Liver (tissue), 9 donors: ENCODE data around the gene GPR176. TPM values are rescaled to one million over a fixed set of nuclear protein-coding genes. Genes with fewer than 3 reads are reported as not detected.

Experiments used
- DNase-seq: peaks from one replicate; pipeline ENCODE4 v3.0.0-alpha.2; 2017; ENCODE audit warnings: low spot score
- H3K27ac ChIP-seq, 2 donors: one replicate each; pipeline ENCODE4 v1.7.0; 2013; ENCODE audit warnings: inconsistent platforms in 2 of 2, low read length in 2 of 2, control low read depth in 1 of 2, low read depth in 1 of 2, mild to moderate bottlenecking in 1 of 2
- H3K27me3 ChIP-seq, 4 donors: one replicate each; pipeline versions ENCODE4 v1.6.1 to v1.7.0; 2013; ENCODE audit warnings: low read length in 3 of 4, inconsistent platforms in 1 of 4, mild to moderate bottlenecking in 1 of 4, moderate library complexity in 1 of 4; ENCODE audit not compliant: control insufficient read depth in 4 of 4, insufficient read depth in 4 of 4
- H3K36me3 ChIP-seq, 4 donors: one replicate each; pipeline versions ENCODE4 v1.6.1 to v1.7.0; 2013; ENCODE audit warnings: low read length in 3 of 4, mild to moderate bottlenecking in 3 of 4, low read depth in 1 of 4, moderate library complexity in 1 of 4; ENCODE audit not compliant: control insufficient read depth in 4 of 4, insufficient read depth in 3 of 4
- H3K4me1 ChIP-seq, 4 donors: one replicate each; pipeline versions ENCODE4 v1.6.1 to v1.7.0; 2013; ENCODE audit warnings: low read length in 3 of 4, mild to moderate bottlenecking in 3 of 4, moderate library complexity in 1 of 4; ENCODE audit not compliant: control insufficient read depth in 4 of 4, insufficient read depth in 4 of 4
- H3K4me3 ChIP-seq, 3 donors: one replicate each; pipeline versions ENCODE4 v1.6.1 to v1.7.0; 2013; ENCODE audit warnings: low read length in 3 of 3, control low read depth in 1 of 3, low read depth in 1 of 3, mild to moderate bottlenecking in 1 of 3
- H3K9ac ChIP-seq, 2 donors: one replicate each; pipeline ENCODE4 v1.7.0; 2013; ENCODE audit warnings: low read length in 2 of 2, mild to moderate bottlenecking in 2 of 2, moderate library complexity in 2 of 2, control low read depth in 1 of 2, low read depth in 1 of 2
- H3K9me3 ChIP-seq, 4 donors: one replicate each; pipeline versions ENCODE4 v1.6.1 to v1.7.0; 2013; ENCODE audit warnings: low read length in 3 of 4; ENCODE audit not compliant: control insufficient read depth in 4 of 4
- ATF3 ChIP-seq: IDR thresholded peaks from 2 replicates; pipeline ENCODE4 v1.6.1; 2016; ENCODE audit warnings: antibody characterized with exemption
- CTCF ChIP-seq: fragments of 150-350 bp; IDR thresholded peaks from 2 replicates; pipeline ENCODE4 v1.5.1; 2017; ENCODE audit warnings: improper control_type of control experiment, low read depth, low read length; ENCODE audit not compliant: missing input control
- EGR1 ChIP-seq, 2 donors: IDR thresholded peaks; 2 replicates each; pipeline ENCODE4 v1.6.1; 2016 to 2018; ENCODE audit warnings: antibody characterized with exemption in 2 of 2, low read depth in 2 of 2
- FOXA1 ChIP-seq: IDR thresholded peaks from 2 replicates; pipeline ENCODE4 v1.6.1; 2016; ENCODE audit warnings: antibody characterized with exemption
- FOXA2 ChIP-seq: IDR thresholded peaks from 2 replicates; pipeline ENCODE4 v1.6.1; 2016; ENCODE audit warnings: antibody characterized with exemption
- GABPA ChIP-seq, 2 donors: IDR thresholded peaks in 1 of 2; conservative IDR thresholded peaks in 1 of 2; 2 replicates each; pipeline ENCODE4 v1.6.1; 2016; ENCODE audit warnings: antibody characterized with exemption in 2 of 2, mild to moderate bottlenecking in 1 of 2, moderate library complexity in 1 of 2
- HNF4A ChIP-seq, 2 donors: conservative IDR thresholded peaks; 2 replicates each; pipeline ENCODE4 v1.6.1; 2016; ENCODE audit warnings: antibody characterized with exemption in 2 of 2, mild to moderate bottlenecking in 2 of 2
- HNF4G ChIP-seq: IDR thresholded peaks from 2 replicates; pipeline ENCODE4 v1.6.1; 2016; ENCODE audit warnings: antibody characterized with exemption
- JUND ChIP-seq, 2 donors: IDR thresholded peaks; 2 replicates each; pipeline ENCODE4 v1.6.1; 2016; ENCODE audit warnings: antibody characterized with exemption in 2 of 2
- MAX ChIP-seq: IDR thresholded peaks from 2 replicates; pipeline ENCODE4 v1.6.1; 2016; ENCODE audit warnings: antibody characterized with exemption
- NR2F2 ChIP-seq: IDR thresholded peaks from 2 replicates; pipeline ENCODE4 v1.6.1; 2016; ENCODE audit warnings: antibody characterized with exemption
- RAD21 ChIP-seq, 2 donors: IDR thresholded peaks; 2 replicates each; pipeline ENCODE4 v1.6.1; 2016; ENCODE audit warnings: antibody characterized with exemption in 2 of 2, mild to moderate bottlenecking in 2 of 2
- RXRA ChIP-seq, 2 donors: IDR thresholded peaks; 2 replicates each; pipeline ENCODE4 v1.6.1; 2017 to 2018; ENCODE audit warnings: antibody characterized with exemption in 2 of 2, mild to moderate bottlenecking in 1 of 2
- SP1 ChIP-seq: IDR thresholded peaks from 2 replicates; pipeline ENCODE4 v1.6.1; 2018; ENCODE audit warnings: antibody characterized with exemption, mild to moderate bottlenecking
- TAF1 ChIP-seq: conservative IDR thresholded peaks from 2 replicates; pipeline ENCODE4 v1.6.1; 2016; ENCODE audit warnings: antibody characterized with exemption, mild to moderate bottlenecking
- YY1 ChIP-seq: IDR thresholded peaks from 2 replicates; pipeline ENCODE4 v1.6.1; 2016; ENCODE audit warnings: antibody characterized with exemption, mild to moderate bottlenecking
- ZBTB33 ChIP-seq: IDR thresholded peaks from 2 replicates; pipeline ENCODE4 v1.6.1; 2016; ENCODE audit warnings: antibody characterized with exemption
- polyA plus RNA-seq, 2 donors: library from polyadenylated mRNA; stranded (reverse) in 1 of 2; unstranded in 1 of 2; fragments of 200-250 nt in 1 of 2; fragments of >200 nt in 1 of 2; fragmentation: Nextera tagmentation in 1 of 2; extraction: Ambion mirVana in 1 of 2; gene quantifications; one replicate each; pipeline versions ENCODE4 v1.2.1 to v1.2.3, GENCODE V29; 2013 to 2015
- total RNA-seq, 2 donors: library from RNA; depleted of rRNA; stranded (reverse); fragments of >200 nt; gene quantifications; one replicate each; pipeline ENCODE4 v1.2.3, GENCODE V29; 2014
- TF ChIP-seq, protein P1 (sequence below): IDR thresholded peaks from 2 replicates; pipeline ENCODE4 v1.6.1; 2016; ENCODE audit warnings: antibody characterized with exemption, mild to moderate bottlenecking
- donor health status: healthy.
- donor health status: healthy.
- donor health status: healthy.
- donor health status: healthy.
- donor health status: healthy.

Gene GPR176
- total and polyA plus RNA-seq, 4 donors: 0.44 to 1.7 (median 1.4) TPM

DNA sequence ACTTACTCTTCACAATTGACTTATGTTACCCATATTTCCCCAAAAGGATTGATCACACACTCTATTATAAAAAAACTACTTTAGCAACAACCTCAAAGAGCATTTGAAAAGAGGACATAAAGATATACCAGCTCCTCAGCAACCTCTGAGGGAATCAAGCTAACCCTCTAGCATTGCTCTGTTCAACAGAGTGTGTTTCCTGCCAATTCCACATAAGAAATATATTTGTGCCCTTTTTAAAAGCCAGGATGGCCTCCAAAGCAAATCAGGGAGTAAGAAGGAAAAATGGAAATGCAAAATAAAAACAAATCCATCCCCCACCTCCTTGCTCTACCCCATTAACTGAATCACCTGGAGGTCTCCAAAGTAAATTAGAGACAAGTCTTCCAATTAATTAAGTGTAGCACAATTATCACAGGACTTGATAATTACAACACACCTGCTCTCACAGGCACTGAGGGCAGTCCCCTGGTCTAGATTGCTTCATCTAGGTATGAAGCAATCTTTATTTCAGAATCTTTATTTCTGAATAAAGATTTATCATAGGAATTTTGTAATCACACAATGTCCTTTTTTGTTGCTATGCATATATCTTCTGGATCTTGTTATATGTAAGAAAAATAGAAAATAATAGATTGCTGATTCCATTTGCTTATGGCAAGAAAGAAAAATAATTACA, 34.8 kb downstream of the GPR176 start (continued):
- TF ChIP-seq SP1 (no peak), HNF4G (no peak), NR2F2 (no peak)

DNA sequence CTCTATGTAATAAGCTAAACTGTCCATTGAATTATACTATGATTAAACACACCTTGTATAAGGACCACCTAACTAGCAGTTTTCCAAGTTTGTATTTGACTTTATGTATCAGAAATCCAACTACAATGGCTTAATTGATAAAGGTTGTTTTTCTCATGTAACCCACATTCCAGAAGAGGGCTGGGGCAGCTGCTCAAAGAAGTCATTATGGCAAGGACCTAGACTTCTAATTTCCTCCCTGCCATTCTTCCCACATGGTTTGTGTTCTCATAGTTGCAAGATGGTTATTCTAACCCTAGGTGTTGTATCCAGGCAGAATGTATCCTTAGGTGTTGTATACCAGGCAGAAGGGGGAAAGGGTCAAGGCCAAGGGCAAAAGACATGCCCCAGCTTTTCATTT, 35.7 kb downstream of the GPR176 start:
- H3K36me3 ChIP-seq: no peaks in the 10 kb centered on the region
- no peak overlapping the region for H3K4me3 ChIP-seq
- peaks cover 0 to 19% (median 16%) of the 10 kb centered on the region in 4 donors for H3K4me1 ChIP-seq
- no peaks in the 10 kb centered on the region for H3K27me3 ChIP-seq
- H3K27ac ChIP-seq: no peak overlapping the region
- TF ChIP-seq YY1: no peak
- no peak for TF ChIP-seq TAF1
- TF ChIP-seq NR2F2: no peak
- TF ChIP-seq, protein P1, sequence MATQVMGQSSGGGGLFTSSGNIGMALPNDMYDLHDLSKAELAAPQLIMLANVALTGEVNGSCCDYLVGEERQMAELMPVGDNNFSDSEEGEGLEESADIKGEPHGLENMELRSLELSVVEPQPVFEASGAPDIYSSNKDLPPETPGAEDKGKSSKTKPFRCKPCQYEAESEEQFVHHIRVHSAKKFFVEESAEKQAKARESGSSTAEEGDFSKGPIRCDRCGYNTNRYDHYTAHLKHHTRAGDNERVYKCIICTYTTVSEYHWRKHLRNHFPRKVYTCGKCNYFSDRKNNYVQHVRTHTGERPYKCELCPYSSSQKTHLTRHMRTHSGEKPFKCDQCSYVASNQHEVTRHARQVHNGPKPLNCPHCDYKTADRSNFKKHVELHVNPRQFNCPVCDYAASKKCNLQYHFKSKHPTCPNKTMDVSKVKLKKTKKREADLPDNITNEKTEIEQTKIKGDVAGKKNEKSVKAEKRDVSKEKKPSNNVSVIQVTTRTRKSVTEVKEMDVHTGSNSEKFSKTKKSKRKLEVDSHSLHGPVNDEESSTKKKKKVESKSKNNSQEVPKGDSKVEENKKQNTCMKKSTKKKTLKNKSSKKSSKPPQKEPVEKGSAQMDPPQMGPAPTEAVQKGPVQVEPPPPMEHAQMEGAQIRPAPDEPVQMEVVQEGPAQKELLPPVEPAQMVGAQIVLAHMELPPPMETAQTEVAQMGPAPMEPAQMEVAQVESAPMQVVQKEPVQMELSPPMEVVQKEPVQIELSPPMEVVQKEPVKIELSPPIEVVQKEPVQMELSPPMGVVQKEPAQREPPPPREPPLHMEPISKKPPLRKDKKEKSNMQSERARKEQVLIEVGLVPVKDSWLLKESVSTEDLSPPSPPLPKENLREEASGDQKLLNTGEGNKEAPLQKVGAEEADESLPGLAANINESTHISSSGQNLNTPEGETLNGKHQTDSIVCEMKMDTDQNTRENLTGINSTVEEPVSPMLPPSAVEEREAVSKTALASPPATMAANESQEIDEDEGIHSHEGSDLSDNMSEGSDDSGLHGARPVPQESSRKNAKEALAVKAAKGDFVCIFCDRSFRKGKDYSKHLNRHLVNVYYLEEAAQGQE: no peak
- TF ChIP-seq RXRA (IDR thresholded peaks at IDR 0.05): no peak
- TF ChIP-seq JUND (IDR thresholded peaks at IDR 0.05): no peak
- TF ChIP-seq FOXA2: no peak
- TF ChIP-seq RAD21 (IDR thresholded peaks at IDR 0.05): no peak
- TF ChIP-seq CTCF: no peak
- TF ChIP-seq EGR1 (IDR thresholded peaks at IDR 0.05; ENCODE audit: low read depth in 2 of 2): no peak
- no peak for TF ChIP-seq HNF4A (conservative IDR thresholded peaks at IDR 0.05)
- no peak for TF ChIP-seq ZBTB33
- no peak for TF ChIP-seq GABPA (IDR thresholded peaks at IDR 0.05 in 1 of 2, conservative IDR thresholded peaks at IDR 0.05 in 1 of 2)
- no peak for TF ChIP-seq MAX
- no peak for TF ChIP-seq SP1
- no peak for TF ChIP-seq ATF3
- no peak for TF ChIP-seq FOXA1
- no peaks in the 10 kb centered on the region for H3K9me3 ChIP-seq
- no peak for DNase-seq
- H3K9ac ChIP-seq: no peak overlapping the region
